SK-N-SH treated with all-trans-retinoic acid at 6 μM for 48 hours (cell line): Measurements from ENCODE around the gene SNUPN.

Experiments used
- ATAC-seq: fragments of 200-7000 bp; cut with Tn5 transposase; 3 replicates; pipeline ENCODE4 v1.9.1; 2020; ENCODE audit warnings: mild to moderate bottlenecking, moderate library complexity
- CREB5 ChIP-seq: fragments of 250-450 bp; sonication (Bioruptor Pico); IDR thresholded peaks from 2 replicates; pipeline ENCODE4 v1.5.1; 2020; ENCODE audit warnings: low read depth, mild to moderate bottlenecking, moderate library complexity
- CSRNP3 ChIP-seq: fragments of 250-450 bp; sonication (Bioruptor Pico); IDR thresholded peaks from 2 replicates; pipeline ENCODE4 v1.5.1; 2021; ENCODE audit warnings: mild to moderate bottlenecking, moderate library complexity
- ESRRG ChIP-seq: fragments of 250-450 bp; sonication (Bioruptor Pico); IDR thresholded peaks from 2 replicates; pipeline ENCODE4 v1.6.1; 2021; ENCODE audit warnings: mild to moderate bottlenecking
- OSR1 ChIP-seq: fragments of 250-450 bp; sonication (Bioruptor Pico); IDR thresholded peaks from 2 replicates; pipeline ENCODE4 v1.8.0; 2022; ENCODE audit warnings: moderate library complexity, mild to moderate bottlenecking, inconsistent platforms
- PATZ1 ChIP-seq: fragments of 250-450 bp; sonication (Bioruptor Pico); IDR thresholded peaks from 2 replicates; pipeline ENCODE4 v1.8.0; 2020; ENCODE audit warnings: mild to moderate bottlenecking, moderate library complexity, borderline replicate concordance
- POU6F1 ChIP-seq: fragments of 250-450 bp; sonication (Bioruptor Pico); IDR thresholded peaks from 2 replicates; pipeline ENCODE4 v1.8.0; 2021; ENCODE audit warnings: low read depth, mild to moderate bottlenecking, moderate library complexity, borderline replicate concordance
- RARB ChIP-seq: fragments of 250-450 bp; sonication (Bioruptor Pico); IDR thresholded peaks from 2 replicates; pipeline ENCODE4 v1.8.0; 2021; ENCODE audit warnings: mild to moderate bottlenecking, moderate library complexity
- SNAI2 ChIP-seq: fragments of 250-450 bp; sonication (Bioruptor Pico); IDR thresholded peaks from 2 replicates; pipeline ENCODE4 v1.5.0; 2020; ENCODE audit warnings: mild to moderate bottlenecking, moderate library complexity
- TCF4 ChIP-seq: fragments of 250-450 bp; sonication (Bioruptor Pico); IDR thresholded peaks from 2 replicates; pipeline ENCODE4 v1.8.0; 2021; ENCODE audit warnings: mild to moderate bottlenecking, moderate library complexity, borderline replicate concordance
- TOX ChIP-seq: fragments of 250-450 bp; sonication (Bioruptor Pico); IDR thresholded peaks from 2 replicates; pipeline ENCODE4 v1.8.0; 2021; ENCODE audit warnings: mild to moderate bottlenecking, moderate library complexity, borderline replicate concordance
- TSHZ2 ChIP-seq: fragments of 250-450 bp; sonication (Bioruptor Pico); IDR thresholded peaks from 2 replicates; pipeline ENCODE4 v1.5.0; 2020; ENCODE audit warnings: mild to moderate bottlenecking, moderate library complexity
- ZC3H10 ChIP-seq: fragments of 250-450 bp; sonication (Bioruptor Pico); IDR thresholded peaks from 2 replicates; pipeline ENCODE4 v1.5.1; 2021; ENCODE audit warnings: mild to moderate bottlenecking, moderate library complexity
- ZNF70 ChIP-seq: fragments of 450-650 bp; formaldehyde crosslinking; IDR thresholded peaks from 2 replicates; pipeline ENCODE4 v1.5.0; 2020; ENCODE audit warnings: mild to moderate bottlenecking, moderate library complexity
- ZNF8 ChIP-seq: fragments of 450-650 bp; formaldehyde crosslinking; IDR thresholded peaks from 2 replicates; pipeline ENCODE4 v1.5.0; 2020; ENCODE audit warnings: mild to moderate bottlenecking, moderate library complexity

Gene SNUPN

GRCh38 chr15:75646112-75646943 is 20.8 kb upstream of the SNUPN start:
- TF ChIP-seq TOX (CRISPR knock-in tag) (no peak), CSRNP3 (CRISPR knock-in tag) (no peak), CREB5 (no peak), PATZ1 (CRISPR knock-in tag) (no peak), ZC3H10 (CRISPR knock-in tag) (no peak), SNAI2 (CRISPR knock-in tag) (no peak), TCF4 (no peak), ZNF8 (CRISPR knock-in tag) (no peak), ESRRG (no peak), OSR1 (CRISPR knock-in tag) (no peak)
- no peak for ATAC-seq

- no peak for TF ChIP-seq POU6F1 (CRISPR knock-in tag)
- TF ChIP-seq RARB (CRISPR knock-in tag) = no peak
- no peak for TF ChIP-seq PATZ1 (CRISPR knock-in tag)
- no peak for TF ChIP-seq ZNF8 (CRISPR knock-in tag)
- no peak for TF ChIP-seq TCF4
- ATAC-seq = no peak
These were observed 18.9 kb upstream of the SNUPN start for GRCh38 chr15:75644376-75644775.

- TF ChIP-seq ZNF70 (CRISPR knock-in tag) = no peak
- TF ChIP-seq CREB5 = no peak
- TF ChIP-seq CSRNP3 (CRISPR knock-in tag) = no peak
- TF ChIP-seq TSHZ2 (CRISPR knock-in tag) = no peak
- no peak for TF ChIP-seq ZNF8 (CRISPR knock-in tag)
- ATAC-seq = no peak
These were observed 16.1 kb upstream of the SNUPN start for GRCh38 chr15:75641603-75642002.
